Measurements from ENCODE around the gene MCFD2.

The MCFD2 gene

DNA sequence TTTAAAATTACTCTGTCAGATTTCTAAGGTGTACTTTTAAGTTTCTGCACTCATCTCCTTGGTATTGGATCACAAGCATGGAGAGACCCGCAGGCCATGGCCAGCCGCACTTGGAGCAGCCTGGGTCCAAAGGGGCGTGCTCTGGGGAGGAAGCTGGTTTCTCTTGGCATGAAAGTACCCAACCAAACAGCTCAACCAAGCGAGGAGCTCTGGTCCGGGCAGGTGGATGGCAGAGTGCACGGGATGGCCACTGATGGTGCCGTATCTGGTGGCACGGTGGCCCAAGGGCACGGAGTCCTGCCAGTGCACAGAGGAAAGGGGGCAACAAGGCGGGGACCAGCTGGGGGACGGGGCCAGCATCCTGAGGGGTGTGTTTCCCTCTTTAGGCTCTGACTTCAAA is 32.2 kb upstream of the MCFD2 start:
- Mint-ChIP-seq H3K9me3 (no peaks in the 10 kb centered on the region), H3K4me1 (peaks cover 58 to 87% of the 10 kb centered on the region in 2 donors), H3K27ac (peak overlapping the region; percentile 77), H3K27me3 (no peaks in the 10 kb centered on the region), H3K36me3 (peaks cover 37 to 51% of the 10 kb centered on the region in 2 donors), H3K4me3 (peak overlapping the region in 1 of 2 donors; percentile 36)
- ATAC-seq (replicated peaks) = no peak
- DNase-seq = no peak

DNA sequence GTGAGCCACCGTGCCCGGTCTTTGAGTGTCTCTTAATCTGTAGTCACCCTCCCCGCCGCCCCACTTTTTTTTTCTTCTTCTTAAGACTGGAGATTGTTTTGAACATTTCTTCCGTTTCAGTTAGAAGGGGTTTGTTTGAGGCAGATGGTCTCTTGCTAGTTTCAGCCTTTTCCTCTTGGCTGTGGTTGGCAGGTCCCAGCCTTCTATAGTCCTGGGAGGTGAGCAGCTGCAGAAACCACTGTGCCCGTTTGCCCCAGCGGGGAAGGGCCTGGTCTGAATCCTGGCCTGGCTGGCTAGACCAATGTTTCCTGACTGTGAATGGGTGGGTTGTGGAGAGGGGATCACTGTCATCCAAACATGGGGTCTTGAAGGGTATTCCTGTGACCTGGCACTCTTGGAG is 30.1 kb upstream of the MCFD2 start:
- Mint-ChIP-seq H3K27ac (peak overlapping the region; percentile 75), H3K4me1 (peaks cover 51 to 79% of the 10 kb centered on the region in 2 donors), H3K4me3 (peak overlapping the region; percentile 48 to 64), H3K9me3 (no peaks in the 10 kb centered on the region), H3K27me3 (no peaks in the 10 kb centered on the region), H3K36me3 (peaks cover 26 to 48% of the 10 kb centered on the region in 2 donors)
- DNase-seq (no peak), ATAC-seq (replicated peaks) (no peak)

DNA sequence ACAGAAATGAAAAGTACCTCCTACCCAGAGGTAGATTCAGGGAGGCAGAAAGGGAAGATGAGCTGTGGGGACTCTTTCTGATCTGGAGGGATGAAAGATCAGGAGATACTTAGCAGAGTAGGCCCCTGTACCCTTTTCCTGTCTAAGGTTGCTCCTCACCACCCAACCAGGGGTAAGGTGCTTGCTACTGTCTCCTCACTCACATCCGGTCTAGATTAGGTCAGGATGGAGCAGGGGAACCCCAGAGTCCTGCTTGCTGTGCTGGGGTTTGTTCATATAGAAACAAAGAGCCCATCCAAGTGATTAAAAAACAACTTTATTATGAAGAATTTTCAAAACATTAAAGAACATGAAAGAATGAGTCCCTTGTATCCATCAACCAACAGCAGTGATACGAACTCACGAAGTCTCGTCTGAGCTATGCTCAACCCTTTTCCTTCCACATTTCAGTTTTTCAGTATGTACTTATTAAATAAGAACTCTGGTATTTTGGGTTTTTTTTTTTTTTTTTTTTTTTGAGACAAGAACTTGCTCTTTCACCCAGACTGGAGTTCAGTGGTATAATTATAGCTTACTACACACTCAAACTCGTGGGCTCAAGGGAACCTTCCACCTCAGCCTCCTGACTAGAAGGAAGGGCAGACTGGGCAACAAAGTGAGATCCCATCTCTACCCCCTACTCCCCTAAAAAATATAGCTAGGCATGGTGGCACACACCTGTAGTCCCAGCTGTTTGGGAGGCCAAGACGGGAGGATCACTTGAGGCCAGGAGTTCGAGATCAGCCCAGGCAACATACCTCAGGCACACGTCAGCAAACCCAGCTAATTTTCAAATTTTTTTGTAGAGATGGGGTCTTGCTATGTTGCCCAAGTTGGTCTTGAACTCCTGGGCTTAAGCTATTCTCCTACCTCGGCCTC is 28.5 kb upstream of the MCFD2 start:
- Mint-ChIP-seq H3K4me1 (peaks cover 51 to 78% of the 10 kb centered on the region in 2 donors), H3K27ac (peak overlapping the region; percentile 99), H3K36me3 (peaks cover 17 to 39% of the 10 kb centered on the region in 2 donors), H3K27me3 (no peaks in the 10 kb centered on the region), H3K9me3 (no peaks in the 10 kb centered on the region), H3K4me3 (peak overlapping the region; percentile 96 to 100)
- DNase-seq = peak; percentile 79
- ATAC-seq (replicated peaks) = peak; percentile 66

DNA sequence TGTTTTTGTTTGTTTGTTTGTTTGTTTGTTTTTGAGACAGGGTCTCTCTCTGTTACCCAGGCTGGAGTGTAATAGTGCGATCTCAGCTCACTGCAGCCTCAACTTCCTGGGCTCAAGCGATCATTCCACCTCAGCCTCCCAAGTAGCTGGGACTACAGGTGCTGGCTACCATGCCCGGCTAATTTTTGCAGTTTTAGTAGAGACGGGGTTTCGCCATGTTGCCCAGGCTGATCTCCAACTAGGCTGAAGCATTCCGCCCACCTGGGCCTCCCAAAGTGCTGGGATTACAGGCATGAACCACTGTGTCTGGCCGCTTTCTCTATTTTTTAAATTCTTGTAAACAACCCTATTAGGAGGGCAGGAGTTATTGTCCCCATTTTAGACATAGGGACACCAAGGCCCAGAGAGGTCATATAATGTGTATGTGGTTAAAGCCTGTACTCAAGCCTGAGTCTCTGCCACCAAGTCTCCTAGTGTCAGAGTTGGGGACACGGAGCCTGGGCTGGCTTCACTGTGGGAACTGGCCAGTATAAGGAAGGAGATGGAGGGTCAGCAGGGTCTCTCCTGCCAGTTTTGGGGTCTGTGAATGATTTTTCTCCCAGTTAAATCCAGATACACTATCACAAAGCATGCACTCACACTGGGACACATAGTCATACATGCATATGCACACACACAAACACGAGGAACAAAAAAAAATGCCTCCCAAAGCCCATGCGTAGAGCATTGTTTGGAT is 27.5 kb upstream of the MCFD2 start:
- Mint-ChIP-seq H3K27ac (peak overlapping the region; percentile 99), H3K4me3 (peak overlapping the region; percentile 96 to 100), H3K9me3 (no peaks in the 10 kb centered on the region), H3K36me3 (peaks cover 17 to 35% of the 10 kb centered on the region in 2 donors), H3K4me1 (peaks cover 48 to 71% of the 10 kb centered on the region in 2 donors), H3K27me3 (no peaks in the 10 kb centered on the region)
- no peak for DNase-seq
- no peak for ATAC-seq (replicated peaks)

DNA sequence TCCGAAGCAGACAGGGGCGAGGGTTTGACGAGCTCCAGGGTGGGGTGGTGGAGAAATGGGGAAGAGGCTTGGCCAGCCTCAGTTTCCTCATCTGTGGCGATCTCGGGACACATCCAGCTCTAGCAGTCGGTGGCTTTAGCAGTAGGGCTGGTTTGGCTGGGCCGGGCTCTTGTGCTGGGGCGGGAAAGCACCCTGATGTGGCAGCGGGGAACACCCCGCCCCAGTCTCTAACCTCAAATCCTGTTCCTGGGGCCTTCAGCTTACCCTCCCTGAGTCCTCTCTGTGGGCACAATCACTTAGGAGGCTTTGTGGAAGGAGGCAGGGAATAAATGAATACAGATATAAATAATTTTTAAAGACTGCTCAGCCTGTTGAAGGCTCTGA is 26.5 kb upstream of the MCFD2 start:
- peaks cover 17 to 31% of the 10 kb centered on the region in 2 donors for H3K36me3 Mint-ChIP-seq
- H3K27ac Mint-ChIP-seq = peak overlapping the region; percentile 99
- H3K9me3 Mint-ChIP-seq = no peaks in the 10 kb centered on the region
- H3K4me3 Mint-ChIP-seq = peak overlapping the region; percentile 96 to 100
- ATAC-seq (replicated peaks) (peak; percentile 54 to 56), DNase-seq (peak; percentile 64)
- H3K27me3 Mint-ChIP-seq = no peaks in the 10 kb centered on the region
- H3K4me1 Mint-ChIP-seq = peaks cover 50 to 74% of the 10 kb centered on the region in 2 donors

DNA sequence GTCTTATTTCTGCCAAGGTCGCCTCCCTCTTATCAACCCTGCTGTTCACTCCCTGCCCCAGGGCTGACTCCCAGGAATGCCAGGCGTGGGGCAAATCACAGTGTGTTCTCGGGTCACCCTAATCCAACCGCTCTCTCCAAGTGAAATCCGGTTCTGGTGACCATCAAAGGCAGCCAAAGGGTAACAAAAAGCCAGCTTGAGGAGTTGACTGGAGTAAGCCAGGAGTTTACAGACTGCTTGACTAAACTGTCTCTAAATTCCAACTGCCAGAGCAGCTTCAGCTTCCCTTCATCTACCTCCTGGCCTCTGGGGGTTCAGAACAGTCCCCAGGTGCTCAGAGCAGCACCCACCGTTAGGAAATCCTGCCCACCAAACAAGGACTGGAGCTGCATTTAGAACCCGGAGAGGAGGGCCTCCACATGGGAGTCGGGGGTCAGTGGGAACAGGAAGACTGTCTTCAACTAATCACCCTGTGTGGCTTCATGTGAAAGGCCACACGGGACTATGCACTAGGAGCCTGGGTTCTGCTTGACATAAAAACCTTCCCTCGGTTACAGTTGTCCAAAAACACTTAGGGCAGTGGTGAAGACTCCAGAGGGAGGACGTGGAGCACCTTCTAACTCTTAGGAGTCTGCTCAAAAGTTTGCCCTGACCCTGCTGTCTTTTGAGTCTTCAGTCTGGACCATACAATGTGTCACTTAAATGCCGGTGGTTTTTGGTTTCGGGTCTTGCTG is 24.2 kb upstream of the MCFD2 start:
- no peaks in the 10 kb centered on the region for H3K9me3 Mint-ChIP-seq
- no peaks in the 10 kb centered on the region for H3K27me3 Mint-ChIP-seq
- H3K4me1 Mint-ChIP-seq = peaks cover 43 to 62% of the 10 kb centered on the region in 2 donors
- DNase-seq (no peak), ATAC-seq (replicated peaks) (no peak)
- peak overlapping the region; percentile 90 for H3K27ac Mint-ChIP-seq
- peak overlapping the region; percentile 87 to 88 for H3K4me3 Mint-ChIP-seq
- peaks cover 0 to 20% of the 10 kb centered on the region in 2 donors for H3K36me3 Mint-ChIP-seq

DNA sequence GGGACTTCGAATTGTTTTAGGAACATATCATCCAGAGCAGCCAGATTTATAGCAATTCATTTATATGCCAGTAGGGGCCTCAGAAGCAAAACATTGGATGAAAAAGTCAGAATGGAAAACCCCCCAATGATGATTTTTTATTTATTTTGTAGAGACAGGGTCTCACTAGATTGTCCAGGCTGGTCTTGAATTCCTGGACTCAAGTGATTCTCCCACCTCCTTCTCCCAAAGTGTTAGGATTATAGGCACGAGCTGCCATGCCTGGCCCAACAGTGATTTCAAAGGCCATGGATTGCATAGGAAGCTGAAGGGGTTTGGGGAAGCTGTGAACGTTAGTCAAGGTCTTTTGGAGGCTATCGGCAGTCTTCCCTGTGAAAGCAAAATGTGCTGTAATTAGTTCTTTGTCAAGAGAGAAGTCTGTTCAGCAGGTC is 21.9 kb upstream of the MCFD2 start:
- H3K36me3 Mint-ChIP-seq = peaks cover 0 to 12% of the 10 kb centered on the region in 2 donors
- no peak for ATAC-seq (replicated peaks)
- H3K9me3 Mint-ChIP-seq = no peaks in the 10 kb centered on the region
- H3K4me1 Mint-ChIP-seq = peaks cover 37 to 62% of the 10 kb centered on the region in 2 donors
- H3K4me3 Mint-ChIP-seq = no peak overlapping the region
- no peak overlapping the region for H3K27ac Mint-ChIP-seq
- H3K27me3 Mint-ChIP-seq = no peaks in the 10 kb centered on the region
- DNase-seq = no peak

DNA sequence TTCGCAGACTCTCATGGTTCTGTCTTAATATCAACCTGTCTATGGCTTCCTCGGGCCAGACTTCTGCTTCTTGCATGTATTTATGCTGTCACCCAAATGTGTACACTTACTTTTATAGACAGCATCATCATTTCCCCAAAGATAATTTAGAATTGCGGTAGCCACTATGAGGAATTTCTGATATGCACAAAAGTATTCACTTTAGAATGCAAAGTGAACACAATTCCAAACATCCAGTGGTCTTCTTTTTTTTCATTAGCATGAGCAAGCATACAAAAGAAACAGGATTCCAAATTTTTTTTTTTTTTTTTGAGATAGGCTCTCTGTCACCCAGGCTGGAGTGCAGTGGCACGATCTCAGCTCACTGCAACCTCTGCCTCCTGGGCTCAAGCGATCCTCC is 21.0 kb upstream of the MCFD2 start:
- no peak for ATAC-seq (replicated peaks)
- Mint-ChIP-seq H3K4me3 (no peak overlapping the region), H3K4me1 (peaks cover 38 to 65% of the 10 kb centered on the region in 2 donors), H3K36me3 (peaks cover 0 to 5% of the 10 kb centered on the region in 2 donors), H3K27me3 (no peaks in the 10 kb centered on the region), H3K27ac (no peak overlapping the region), H3K9me3 (no peaks in the 10 kb centered on the region)
- DNase-seq = no peak

DNA sequence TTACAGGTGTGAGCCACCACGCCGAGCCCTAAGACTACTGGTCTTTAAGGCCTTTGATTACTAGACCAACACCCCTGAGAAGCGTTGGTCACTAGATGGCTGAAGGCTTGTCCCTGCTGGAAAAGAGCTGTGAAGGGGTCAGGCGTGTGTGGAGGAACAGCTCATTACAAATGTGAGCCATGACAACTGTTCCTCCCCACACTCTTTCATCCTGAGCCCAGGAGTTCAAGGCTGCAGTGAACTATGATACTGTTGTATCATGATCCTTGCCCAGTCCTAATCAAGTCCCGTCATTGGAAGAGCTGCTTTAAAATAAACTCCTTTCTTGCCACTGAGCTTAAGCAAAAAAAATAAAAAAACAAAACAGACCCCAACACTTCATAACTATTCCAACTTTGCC is 19.5 kb upstream of the MCFD2 start:
- no peak overlapping the region for H3K27ac Mint-ChIP-seq
- H3K4me3 Mint-ChIP-seq = no peak overlapping the region
- peaks cover 0 to 5% of the 10 kb centered on the region in 2 donors for H3K36me3 Mint-ChIP-seq
- DNase-seq (no peak), ATAC-seq (replicated peaks) (no peak)
- H3K9me3 Mint-ChIP-seq = no peaks in the 10 kb centered on the region
- no peaks in the 10 kb centered on the region for H3K27me3 Mint-ChIP-seq
- peaks cover 36 to 60% of the 10 kb centered on the region in 2 donors for H3K4me1 Mint-ChIP-seq

DNA sequence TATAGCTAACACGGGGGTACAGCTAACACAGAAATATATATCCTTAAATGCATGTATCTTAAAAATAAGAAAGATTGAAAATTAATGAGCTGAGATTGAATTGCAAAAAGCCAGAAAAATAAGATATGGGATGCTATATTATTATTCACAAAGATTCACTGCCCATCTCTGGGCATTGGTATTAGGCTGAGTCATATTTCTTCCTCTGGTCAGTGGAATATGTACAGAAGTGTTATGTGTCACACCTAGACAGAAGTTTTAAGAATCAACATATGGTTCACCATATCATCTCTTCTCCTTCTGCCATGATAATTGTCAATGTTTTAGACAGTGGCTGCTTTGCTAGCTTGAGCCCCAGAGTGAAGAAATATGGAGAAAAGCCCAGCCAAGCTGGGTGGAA is 14.0 kb upstream of the MCFD2 start:
- Mint-ChIP-seq H3K27me3 (no peaks in the 10 kb centered on the region), H3K9me3 (peaks cover 5 to 10% of the 10 kb centered on the region in 2 donors), H3K27ac (no peak overlapping the region), H3K36me3 (peaks cover 18% of the 10 kb centered on the region in 2 donors), H3K4me3 (no peak overlapping the region), H3K4me1 (peaks cover 18 to 25% of the 10 kb centered on the region in 2 donors)
- no peak for DNase-seq
- ATAC-seq (replicated peaks) = peak in 1 of 2 donors; percentile 27

DNA sequence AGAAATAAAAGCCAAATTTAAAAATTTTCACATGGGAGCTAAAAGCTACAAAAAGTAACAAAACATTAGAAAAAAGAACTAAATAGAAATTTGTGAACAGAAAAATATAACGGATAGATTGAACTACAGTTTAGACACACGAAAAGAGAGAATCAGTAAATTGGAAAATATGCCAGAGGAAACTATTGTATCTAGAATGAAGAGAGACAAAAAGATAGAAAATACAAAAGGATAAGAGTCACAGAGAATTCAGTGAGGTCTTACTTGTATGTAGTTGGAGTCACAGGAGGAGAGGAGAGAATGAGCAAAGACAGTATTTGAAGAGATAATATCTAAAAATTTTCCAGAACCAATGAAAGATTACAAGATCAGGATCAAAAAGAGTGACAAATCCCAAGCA is 11.3 kb upstream of the MCFD2 start:
- Mint-ChIP-seq H3K27me3 (no peaks in the 10 kb centered on the region), H3K4me3 (no peak overlapping the region), H3K4me1 (peaks cover 3 to 6% of the 10 kb centered on the region in 2 donors), H3K27ac (no peak overlapping the region), H3K36me3 (peaks cover 18% of the 10 kb centered on the region in 2 donors), H3K9me3 (peaks cover 5 to 10% of the 10 kb centered on the region in 2 donors)
- no peak for DNase-seq
- no peak for ATAC-seq (replicated peaks)

DNA sequence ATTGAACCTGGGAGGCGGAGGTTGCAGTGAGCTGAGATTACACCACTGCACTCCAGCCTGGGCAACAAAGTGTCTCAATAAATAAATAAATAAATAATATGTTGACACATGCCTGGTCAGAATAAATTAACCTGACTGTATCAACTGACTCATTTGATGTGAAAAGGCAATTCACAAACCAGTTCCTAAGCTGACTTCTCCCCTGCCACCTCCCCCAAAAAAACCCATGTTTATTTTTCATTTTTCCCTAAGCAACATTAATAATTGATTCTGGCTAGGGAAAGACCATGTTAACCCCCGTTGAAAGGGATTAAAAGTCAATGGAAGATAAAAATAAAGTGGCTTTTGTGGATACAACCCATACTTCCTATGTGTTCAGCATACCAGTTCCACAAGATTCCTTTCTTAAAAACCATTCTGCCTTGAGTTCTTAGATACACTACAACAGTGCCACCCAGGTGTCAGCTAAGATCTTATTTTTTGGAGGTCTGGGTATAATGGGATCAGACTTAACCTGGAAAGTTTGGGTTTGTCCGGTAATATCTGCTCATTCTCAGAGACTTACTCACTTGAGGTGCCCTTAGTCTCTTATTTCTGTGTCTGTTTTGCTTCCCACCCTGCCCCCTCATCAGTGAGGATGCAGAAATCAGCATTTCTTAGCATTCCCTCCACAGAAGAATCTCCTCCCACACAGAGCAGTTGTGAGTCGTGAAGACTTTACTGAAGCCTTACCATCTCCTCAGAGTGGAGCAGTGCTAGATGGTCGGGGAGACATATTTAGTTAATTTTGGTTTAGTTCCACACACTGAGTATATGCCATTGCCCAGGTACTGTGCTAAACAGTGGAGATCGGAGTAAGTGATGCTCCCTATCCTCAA is 10.1 kb upstream of the MCFD2 start:
- peaks cover 9 to 11% of the 10 kb centered on the region in 2 donors for H3K4me1 Mint-ChIP-seq
- H3K27me3 Mint-ChIP-seq = no peaks in the 10 kb centered on the region
- peaks cover 18% of the 10 kb centered on the region in 2 donors for H3K36me3 Mint-ChIP-seq
- DNase-seq (no peak), ATAC-seq (replicated peaks) (no peak)
- no peak overlapping the region for H3K4me3 Mint-ChIP-seq
- peaks cover 5 to 10% of the 10 kb centered on the region in 2 donors for H3K9me3 Mint-ChIP-seq
- no peak overlapping the region for H3K27ac Mint-ChIP-seq

DNA sequence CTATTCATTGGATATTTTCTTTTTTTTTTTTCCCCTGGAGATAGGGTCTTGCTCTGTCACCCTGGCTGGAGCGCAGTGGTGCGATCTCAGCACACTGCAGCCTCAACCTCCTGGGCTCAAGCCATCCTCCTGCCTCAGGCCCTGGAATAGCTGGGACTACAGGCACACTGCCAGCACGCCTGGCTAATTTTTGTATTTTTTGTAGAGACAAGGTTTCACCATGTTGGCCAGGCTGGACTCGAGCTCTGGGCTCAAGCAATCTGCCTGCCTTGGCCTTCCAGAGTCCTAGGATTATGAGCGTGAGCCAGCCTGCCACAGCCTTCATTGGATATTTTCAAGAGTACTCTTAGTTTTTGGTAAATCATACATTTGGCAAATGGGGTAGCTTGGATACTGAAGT is 9.0 kb upstream of the MCFD2 start:
- no peak for ATAC-seq (replicated peaks)
- peaks cover 11 to 19% of the 10 kb centered on the region in 2 donors for H3K4me1 Mint-ChIP-seq
- H3K9me3 Mint-ChIP-seq = peaks cover 5 to 10% of the 10 kb centered on the region in 2 donors
- peaks cover 18% of the 10 kb centered on the region in 2 donors for H3K36me3 Mint-ChIP-seq
- DNase-seq = no peak
- H3K27ac Mint-ChIP-seq = no peak overlapping the region
- H3K4me3 Mint-ChIP-seq = no peak overlapping the region
- H3K27me3 Mint-ChIP-seq = no peaks in the 10 kb centered on the region
